ENCODE data around the gene CD58. TPM values are rescaled to one million over a fixed set of nuclear protein-coding genes. Genes with fewer than 3 reads are reported as not detected.

Gene CD58
- total RNA-seq, 1 donor from 2014 or later: 15.1 TPM

DNA sequence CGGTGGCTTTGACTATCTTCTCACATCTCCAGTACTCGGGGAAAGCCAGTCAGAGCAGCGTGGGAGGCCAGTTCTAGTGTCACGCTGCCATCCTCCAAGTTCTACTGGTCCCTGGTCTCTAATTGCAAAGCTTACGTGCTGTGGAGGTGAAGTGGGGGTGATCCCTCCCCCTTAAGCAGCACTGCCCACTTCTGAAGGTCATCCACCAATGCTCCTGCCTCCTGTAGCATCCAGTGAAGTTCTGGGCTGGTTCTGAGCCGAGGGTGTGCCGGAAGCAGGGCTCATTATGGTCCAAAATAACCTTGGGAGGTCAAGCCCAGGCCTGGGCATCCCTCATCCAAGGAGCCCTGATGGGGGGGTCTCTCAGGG lies 95.0 kb downstream of the CD58 start:
- H3K36me3 ChIP-seq (ENCODE audit: control insufficient read depth in 3 of 3, insufficient read depth in 3 of 3, low read length in 3 of 3): no peaks in the 10 kb centered on the region
- H3K4me3 ChIP-seq (ENCODE audit: low read length in 3 of 3): peak overlapping the region in 2 of 3 donors; percentile 23 to 49
- H3K9ac ChIP-seq (ENCODE audit: low read depth in 1 of 3, low read length in 3 of 3): peak overlapping the region; percentile 53 to 71 (median 62)
- H3K27me3 ChIP-seq (ENCODE audit: control insufficient read depth in 3 of 3, insufficient read depth in 3 of 3, low read length in 3 of 3): no peaks in the 10 kb centered on the region
- peak overlapping the region; percentile 95 for H3K27ac ChIP-seq (ENCODE audit: low read depth, low read length)
- H3K4me1 ChIP-seq (ENCODE audit: control insufficient read depth in 3 of 3, insufficient read depth in 3 of 3, low read length in 3 of 3): peaks cover 36 to 49% (median 46%) of the 10 kb centered on the region in 3 donors
- H3K9me3 ChIP-seq (ENCODE audit: control insufficient read depth in 3 of 3, low read length in 3 of 3): no peaks in the 10 kb centered on the region

DNA sequence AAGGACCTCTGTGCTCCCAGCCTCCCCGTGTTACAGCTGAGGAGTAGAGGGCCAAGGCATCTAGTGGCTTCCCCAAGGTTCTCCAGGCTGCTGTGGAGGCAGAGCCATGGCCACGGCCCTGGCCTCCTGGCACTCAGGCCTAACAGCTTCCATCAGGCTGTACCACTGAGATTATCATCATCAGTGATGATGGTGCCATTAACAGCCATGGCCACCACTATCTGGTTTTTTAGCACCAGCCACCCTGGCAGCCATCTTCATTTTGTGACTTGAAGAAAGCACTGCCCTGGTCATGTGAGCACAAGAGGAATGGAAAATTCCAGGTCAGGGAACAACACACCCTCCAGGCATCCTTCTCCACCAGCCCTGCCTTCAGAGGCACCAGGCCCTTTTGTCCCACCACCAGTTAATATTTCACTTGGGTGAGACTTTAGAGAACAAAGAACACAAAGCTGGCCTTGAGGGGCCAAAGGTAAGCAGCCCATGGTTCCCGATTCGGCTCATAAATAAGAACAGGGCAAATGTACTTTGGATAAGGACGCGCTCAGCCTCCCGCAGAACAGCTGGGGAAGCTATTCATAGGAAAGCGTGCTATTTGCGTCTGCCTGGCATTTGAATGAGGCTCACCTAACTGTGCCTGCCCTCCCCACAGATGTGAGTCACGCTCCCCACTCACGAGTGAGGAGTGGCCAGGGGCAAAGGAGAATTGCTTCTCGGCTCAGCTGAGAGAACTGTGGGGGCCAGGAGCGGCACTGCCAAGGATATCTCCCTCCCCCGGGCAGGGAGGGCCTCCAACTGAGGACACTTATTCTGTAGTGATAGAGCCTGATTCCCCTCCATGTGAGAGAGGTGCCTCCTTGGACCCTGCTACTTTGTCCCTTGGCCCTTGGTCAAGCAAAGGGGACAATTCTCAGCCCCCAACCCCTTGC lies 95.6 kb downstream of the CD58 start:
- Histone ChIP-seq H3K4me3 (ENCODE audit: low read length in 3 of 3) (peak overlapping the region; percentile 11 to 49 (median 23)), H3K36me3 (ENCODE audit: control insufficient read depth in 3 of 3, insufficient read depth in 3 of 3, low read length in 3 of 3) (no peaks in the 10 kb centered on the region), H3K4me1 (ENCODE audit: control insufficient read depth in 3 of 3, insufficient read depth in 3 of 3, low read length in 3 of 3) (peaks cover 36 to 49% (median 46%) of the 10 kb centered on the region in 3 donors), H3K9ac (ENCODE audit: low read depth in 1 of 3, low read length in 3 of 3) (peak overlapping the region; percentile 53 to 71 (median 62)), H3K27ac (ENCODE audit: low read depth, low read length) (peak overlapping the region; percentile 95), H3K27me3 (ENCODE audit: control insufficient read depth in 3 of 3, insufficient read depth in 3 of 3, low read length in 3 of 3) (no peaks in the 10 kb centered on the region), H3K9me3 (ENCODE audit: control insufficient read depth in 3 of 3, low read length in 3 of 3) (no peaks in the 10 kb centered on the region)

DNA sequence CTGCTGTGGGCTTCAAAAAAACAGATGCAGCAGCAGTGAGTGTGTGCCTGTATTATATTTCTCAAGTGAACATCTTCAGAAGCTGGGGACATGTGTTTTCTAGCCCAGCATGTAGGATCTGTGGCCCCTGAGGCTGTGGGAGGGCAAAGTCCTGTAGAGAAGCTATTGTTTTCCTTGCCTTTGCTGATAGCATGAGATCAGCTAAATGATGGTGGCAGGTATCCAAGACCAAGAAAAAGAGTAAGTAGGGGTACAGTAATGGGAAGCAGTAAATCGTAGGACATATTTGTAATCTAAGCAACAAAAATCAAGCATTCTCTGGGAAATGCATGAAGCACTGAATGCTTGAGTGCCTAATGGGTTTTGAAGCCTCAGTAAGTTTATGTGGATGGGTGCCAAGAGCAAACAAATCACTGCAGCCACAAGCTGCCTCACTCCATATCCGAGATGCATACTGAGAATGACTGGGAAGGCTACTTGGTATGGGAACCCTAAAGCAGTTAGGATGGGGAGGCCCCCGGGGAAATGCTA lies 98.3 kb downstream of the CD58 start:
- H3K27ac ChIP-seq (ENCODE audit: low read depth, low read length): no peak overlapping the region
- H3K9me3 ChIP-seq (ENCODE audit: control insufficient read depth in 3 of 3, low read length in 3 of 3): no peaks in the 10 kb centered on the region
- no peaks in the 10 kb centered on the region for H3K27me3 ChIP-seq (ENCODE audit: control insufficient read depth in 3 of 3, insufficient read depth in 3 of 3, low read length in 3 of 3)
- no peaks in the 10 kb centered on the region for H3K36me3 ChIP-seq (ENCODE audit: control insufficient read depth in 3 of 3, insufficient read depth in 3 of 3, low read length in 3 of 3)
- no peak overlapping the region for H3K9ac ChIP-seq (ENCODE audit: low read depth in 1 of 3, low read length in 3 of 3)
- H3K4me1 ChIP-seq (ENCODE audit: control insufficient read depth in 3 of 3, insufficient read depth in 3 of 3, low read length in 3 of 3): peaks cover 30 to 37% (median 34%) of the 10 kb centered on the region in 3 donors
- H3K4me3 ChIP-seq (ENCODE audit: low read length in 3 of 3): no peak overlapping the region

DNA sequence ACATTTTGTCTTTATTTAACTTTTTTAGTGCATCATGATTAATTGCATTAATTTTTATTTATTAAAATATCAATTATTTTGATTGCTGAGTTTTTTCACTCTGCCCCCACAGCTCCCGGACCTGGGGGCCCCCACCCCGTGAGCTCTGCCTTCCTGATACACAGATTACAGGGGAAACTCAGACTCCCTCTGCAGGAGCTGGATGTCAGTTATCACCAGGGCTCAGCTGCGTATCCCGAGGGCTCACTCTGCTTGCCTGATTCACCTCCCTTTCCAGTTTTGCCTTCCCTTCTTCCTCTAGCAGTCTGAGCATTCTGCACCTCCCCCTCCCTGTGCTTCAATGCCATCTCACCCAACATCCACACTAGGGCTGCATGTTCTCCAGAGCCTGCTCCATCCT lies 99.6 kb downstream of the CD58 start:
- Histone ChIP-seq H3K4me1 (ENCODE audit: control insufficient read depth in 3 of 3, insufficient read depth in 3 of 3, low read length in 3 of 3) (peaks cover 17 to 26% (median 21%) of the 10 kb centered on the region in 3 donors), H3K9me3 (ENCODE audit: control insufficient read depth in 3 of 3, low read length in 3 of 3) (no peaks in the 10 kb centered on the region), H3K36me3 (ENCODE audit: control insufficient read depth in 3 of 3, insufficient read depth in 3 of 3, low read length in 3 of 3) (no peaks in the 10 kb centered on the region), H3K27me3 (ENCODE audit: control insufficient read depth in 3 of 3, insufficient read depth in 3 of 3, low read length in 3 of 3) (no peaks in the 10 kb centered on the region), H3K9ac (ENCODE audit: low read depth in 1 of 3, low read length in 3 of 3) (no peak overlapping the region), H3K27ac (ENCODE audit: low read depth, low read length) (no peak overlapping the region), H3K4me3 (ENCODE audit: low read length in 3 of 3) (no peak overlapping the region)

DNA sequence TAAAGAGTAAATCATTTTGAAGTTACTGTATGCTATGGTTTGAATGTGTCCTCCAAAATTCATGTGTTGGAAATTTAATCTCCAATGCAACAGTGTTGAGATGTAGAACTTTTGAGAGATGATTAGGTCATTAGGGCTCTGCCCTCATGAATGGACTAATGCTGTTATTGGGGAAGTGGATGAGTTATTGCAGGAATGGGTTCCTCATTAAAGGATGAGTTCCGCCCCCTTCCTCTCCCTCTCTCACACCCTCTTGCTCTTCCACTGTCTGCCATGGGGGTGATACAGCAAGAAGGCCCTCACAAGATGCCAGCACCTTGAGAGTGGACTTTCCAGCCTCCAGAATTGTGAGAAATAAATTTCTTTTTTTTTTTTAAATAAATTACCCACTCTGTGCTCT lies 100.2 kb downstream of the CD58 start:
- Histone ChIP-seq H3K27ac (ENCODE audit: low read depth, low read length) (no peak overlapping the region), H3K4me3 (ENCODE audit: low read length in 3 of 3) (no peak overlapping the region), H3K36me3 (ENCODE audit: control insufficient read depth in 3 of 3, insufficient read depth in 3 of 3, low read length in 3 of 3) (no peaks in the 10 kb centered on the region), H3K9ac (ENCODE audit: low read depth in 1 of 3, low read length in 3 of 3) (no peak overlapping the region), H3K27me3 (ENCODE audit: control insufficient read depth in 3 of 3, insufficient read depth in 3 of 3, low read length in 3 of 3) (no peaks in the 10 kb centered on the region), H3K9me3 (ENCODE audit: control insufficient read depth in 3 of 3, low read length in 3 of 3) (no peaks in the 10 kb centered on the region), H3K4me1 (ENCODE audit: control insufficient read depth in 3 of 3, insufficient read depth in 3 of 3, low read length in 3 of 3) (peaks cover 11 to 20% (median 16%) of the 10 kb centered on the region in 3 donors)

DNA sequence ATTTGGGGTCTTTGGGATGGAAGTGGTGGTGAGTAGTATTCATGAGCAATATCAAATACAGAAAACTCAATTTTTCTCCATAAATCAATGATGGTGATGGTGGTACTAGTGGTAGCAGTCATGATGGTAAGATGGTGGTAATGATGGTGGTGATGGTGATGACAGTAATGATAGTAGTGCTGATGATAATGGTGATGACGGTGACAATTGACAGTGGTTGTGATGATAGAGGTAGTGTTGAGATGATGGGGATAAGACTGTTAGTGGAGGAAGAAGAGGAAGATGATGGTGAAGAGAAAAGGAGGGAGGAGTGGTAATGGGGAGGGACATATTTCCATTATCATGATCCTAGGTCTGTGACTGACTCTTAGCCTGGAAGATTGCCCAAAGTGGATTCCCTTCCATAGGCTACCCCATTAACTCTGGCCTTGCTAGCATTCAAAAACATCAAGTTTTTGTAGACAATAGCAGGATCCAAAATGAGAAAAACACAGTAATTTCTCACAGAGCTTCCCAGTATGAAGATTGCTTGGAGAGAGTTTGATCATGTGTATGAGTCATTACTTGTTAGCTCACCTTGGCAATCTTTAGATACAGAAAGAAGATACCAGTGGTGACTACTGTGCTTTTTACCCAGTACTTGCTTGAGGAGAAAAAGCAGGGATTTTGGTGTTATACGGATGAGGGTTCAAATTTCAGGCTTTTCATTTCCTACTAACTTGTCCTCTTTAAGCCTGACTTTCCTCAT lies 103.8 kb downstream of the CD58 start:
- Histone ChIP-seq H3K9me3 (ENCODE audit: control insufficient read depth in 3 of 3, low read length in 3 of 3) (no peaks in the 10 kb centered on the region), H3K27ac (ENCODE audit: low read depth, low read length) (no peak overlapping the region), H3K9ac (ENCODE audit: low read depth in 1 of 3, low read length in 3 of 3) (no peak overlapping the region), H3K27me3 (ENCODE audit: control insufficient read depth in 3 of 3, insufficient read depth in 3 of 3, low read length in 3 of 3) (no peaks in the 10 kb centered on the region), H3K36me3 (ENCODE audit: control insufficient read depth in 3 of 3, insufficient read depth in 3 of 3, low read length in 3 of 3) (no peaks in the 10 kb centered on the region), H3K4me3 (ENCODE audit: low read length in 3 of 3) (no peak overlapping the region), H3K4me1 (ENCODE audit: control insufficient read depth in 3 of 3, insufficient read depth in 3 of 3, low read length in 3 of 3) (no peaks in the 10 kb centered on the region)

DNA sequence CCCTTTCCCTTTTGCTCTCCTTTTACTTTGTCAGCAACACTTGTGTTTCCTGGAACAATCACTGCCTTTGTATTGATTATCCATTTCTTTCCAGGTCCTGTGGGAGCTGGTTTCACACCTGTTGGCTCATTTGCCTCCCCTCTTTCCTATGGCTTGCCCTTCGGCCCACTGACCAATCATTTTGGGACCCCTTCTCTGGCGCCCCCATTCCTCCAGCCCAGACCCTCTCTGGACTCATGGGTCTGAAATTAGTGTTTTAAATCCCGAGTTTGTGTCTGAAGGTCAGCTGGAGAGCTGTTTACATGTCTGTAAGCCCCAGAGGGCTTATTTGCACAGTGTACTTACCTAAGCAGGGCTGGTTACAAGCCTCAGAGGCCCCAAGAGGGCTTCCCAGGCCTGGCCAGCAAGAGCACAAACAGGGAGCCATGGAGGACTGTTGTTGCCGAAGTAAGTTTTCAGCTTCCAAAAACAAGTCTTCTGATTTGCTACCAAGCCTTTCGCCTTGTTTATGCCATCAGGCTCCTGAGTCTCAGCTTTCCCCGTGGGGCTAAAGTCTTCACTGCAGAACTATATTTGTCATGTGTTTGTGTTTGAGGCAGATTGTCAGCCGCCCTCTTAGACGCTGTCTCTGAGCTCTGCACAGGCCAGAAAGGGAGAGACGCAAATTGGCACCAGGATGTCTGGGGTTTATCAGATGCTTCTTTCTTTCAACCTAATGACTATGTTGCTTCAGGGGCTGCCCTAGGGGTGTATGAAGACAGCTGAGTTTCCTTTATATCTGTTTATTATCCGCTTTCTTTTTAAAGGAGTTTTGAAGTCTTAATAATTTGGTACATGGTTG lies 104.8 kb downstream of the CD58 start:
- no peak overlapping the region for H3K4me3 ChIP-seq (ENCODE audit: low read length in 3 of 3)
- H3K9ac ChIP-seq (ENCODE audit: low read depth in 1 of 3, low read length in 3 of 3): no peak overlapping the region
- H3K27ac ChIP-seq (ENCODE audit: low read depth, low read length): no peak overlapping the region

DNA sequence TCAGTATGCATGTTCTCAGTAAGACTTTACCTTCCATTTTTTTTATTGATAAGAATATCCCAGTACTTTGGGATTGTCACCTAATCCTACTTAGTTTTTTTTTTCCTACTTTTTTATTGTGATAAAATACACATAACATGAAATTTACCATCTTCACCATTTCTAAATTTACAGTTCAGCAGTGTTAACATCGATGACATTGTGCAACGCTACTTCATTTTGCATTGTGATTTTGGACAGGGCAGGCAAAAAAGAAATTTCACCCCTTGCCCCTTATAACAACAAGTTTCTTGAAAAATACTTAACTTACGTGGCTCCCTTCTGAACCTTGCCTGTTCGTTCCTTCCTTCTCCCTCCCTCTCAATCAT lies 105.4 kb downstream of the CD58 start:
- Histone ChIP-seq H3K36me3 (ENCODE audit: control insufficient read depth in 3 of 3, insufficient read depth in 3 of 3, low read length in 3 of 3) (no peaks in the 10 kb centered on the region), H3K27ac (ENCODE audit: low read depth, low read length) (no peak overlapping the region), H3K4me1 (ENCODE audit: control insufficient read depth in 3 of 3, insufficient read depth in 3 of 3, low read length in 3 of 3) (no peaks in the 10 kb centered on the region), H3K27me3 (ENCODE audit: control insufficient read depth in 3 of 3, insufficient read depth in 3 of 3, low read length in 3 of 3) (no peaks in the 10 kb centered on the region), H3K4me3 (ENCODE audit: low read length in 3 of 3) (no peak overlapping the region), H3K9me3 (ENCODE audit: control insufficient read depth in 3 of 3, low read length in 3 of 3) (no peaks in the 10 kb centered on the region), H3K9ac (ENCODE audit: low read depth in 1 of 3, low read length in 3 of 3) (no peak overlapping the region)

More for the DNA sequence above, 104.8 kb downstream of the CD58 start:
- Histone ChIP-seq H3K36me3 (ENCODE audit: control insufficient read depth in 3 of 3, insufficient read depth in 3 of 3, low read length in 3 of 3) (no peaks in the 10 kb centered on the region), H3K9me3 (ENCODE audit: control insufficient read depth in 3 of 3, low read length in 3 of 3) (no peaks in the 10 kb centered on the region), H3K27me3 (ENCODE audit: control insufficient read depth in 3 of 3, insufficient read depth in 3 of 3, low read length in 3 of 3) (no peaks in the 10 kb centered on the region), H3K4me1 (ENCODE audit: control insufficient read depth in 3 of 3, insufficient read depth in 3 of 3, low read length in 3 of 3) (no peaks in the 10 kb centered on the region)
